Measurements from ENCODE around the gene FREM1.

DNA sequence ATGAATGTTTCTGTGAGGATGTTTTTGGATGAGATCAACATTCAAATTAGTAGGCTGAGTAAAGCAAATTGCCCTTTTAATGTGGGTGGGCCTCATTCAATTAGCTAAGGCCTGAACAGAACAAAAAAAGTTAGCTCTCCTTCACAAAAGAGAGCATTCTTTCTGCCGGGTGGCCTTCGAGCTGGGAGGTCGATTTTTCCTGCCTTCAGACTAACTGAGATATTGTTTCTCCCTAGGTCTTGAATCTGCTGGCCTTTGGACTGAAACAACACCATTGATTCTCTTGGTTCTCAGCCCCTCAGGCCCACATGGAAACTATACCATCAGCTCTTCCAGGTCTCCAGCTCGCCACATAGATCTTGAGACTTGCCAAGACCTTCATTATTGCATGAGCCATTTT is 29.1 kb upstream of the FREM1 start:
- no peak for TF ChIP-seq NFIC (IDR thresholded peaks at IDR 0.05)
- TF ChIP-seq, protein P1, sequence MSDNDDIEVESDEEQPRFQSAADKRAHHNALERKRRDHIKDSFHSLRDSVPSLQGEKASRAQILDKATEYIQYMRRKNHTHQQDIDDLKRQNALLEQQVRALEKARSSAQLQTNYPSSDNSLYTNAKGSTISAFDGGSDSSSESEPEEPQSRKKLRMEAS (IDR thresholded peaks at IDR 0.05) = no peak
- TF ChIP-seq RAD21 (IDR thresholded peaks at IDR 0.05; ENCODE audit: low read depth) = no peak
- TF ChIP-seq, protein P2, sequence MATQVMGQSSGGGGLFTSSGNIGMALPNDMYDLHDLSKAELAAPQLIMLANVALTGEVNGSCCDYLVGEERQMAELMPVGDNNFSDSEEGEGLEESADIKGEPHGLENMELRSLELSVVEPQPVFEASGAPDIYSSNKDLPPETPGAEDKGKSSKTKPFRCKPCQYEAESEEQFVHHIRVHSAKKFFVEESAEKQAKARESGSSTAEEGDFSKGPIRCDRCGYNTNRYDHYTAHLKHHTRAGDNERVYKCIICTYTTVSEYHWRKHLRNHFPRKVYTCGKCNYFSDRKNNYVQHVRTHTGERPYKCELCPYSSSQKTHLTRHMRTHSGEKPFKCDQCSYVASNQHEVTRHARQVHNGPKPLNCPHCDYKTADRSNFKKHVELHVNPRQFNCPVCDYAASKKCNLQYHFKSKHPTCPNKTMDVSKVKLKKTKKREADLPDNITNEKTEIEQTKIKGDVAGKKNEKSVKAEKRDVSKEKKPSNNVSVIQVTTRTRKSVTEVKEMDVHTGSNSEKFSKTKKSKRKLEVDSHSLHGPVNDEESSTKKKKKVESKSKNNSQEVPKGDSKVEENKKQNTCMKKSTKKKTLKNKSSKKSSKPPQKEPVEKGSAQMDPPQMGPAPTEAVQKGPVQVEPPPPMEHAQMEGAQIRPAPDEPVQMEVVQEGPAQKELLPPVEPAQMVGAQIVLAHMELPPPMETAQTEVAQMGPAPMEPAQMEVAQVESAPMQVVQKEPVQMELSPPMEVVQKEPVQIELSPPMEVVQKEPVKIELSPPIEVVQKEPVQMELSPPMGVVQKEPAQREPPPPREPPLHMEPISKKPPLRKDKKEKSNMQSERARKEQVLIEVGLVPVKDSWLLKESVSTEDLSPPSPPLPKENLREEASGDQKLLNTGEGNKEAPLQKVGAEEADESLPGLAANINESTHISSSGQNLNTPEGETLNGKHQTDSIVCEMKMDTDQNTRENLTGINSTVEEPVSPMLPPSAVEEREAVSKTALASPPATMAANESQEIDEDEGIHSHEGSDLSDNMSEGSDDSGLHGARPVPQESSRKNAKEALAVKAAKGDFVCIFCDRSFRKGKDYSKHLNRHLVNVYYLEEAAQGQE (IDR thresholded peaks at IDR 0.05; ENCODE audit: low read depth) = no peak
- no peak for TF ChIP-seq TEAD4 (IDR thresholded peaks at IDR 0.05)
- TF ChIP-seq CEBPB (IDR thresholded peaks at IDR 0.05) = no peak
- TF ChIP-seq, protein P3, sequence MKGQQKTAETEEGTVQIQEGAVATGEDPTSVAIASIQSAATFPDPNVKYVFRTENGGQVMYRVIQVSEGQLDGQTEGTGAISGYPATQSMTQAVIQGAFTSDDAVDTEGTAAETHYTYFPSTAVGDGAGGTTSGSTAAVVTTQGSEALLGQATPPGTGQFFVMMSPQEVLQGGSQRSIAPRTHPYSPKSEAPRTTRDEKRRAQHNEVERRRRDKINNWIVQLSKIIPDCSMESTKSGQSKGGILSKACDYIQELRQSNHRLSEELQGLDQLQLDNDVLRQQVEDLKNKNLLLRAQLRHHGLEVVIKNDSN (IDR thresholded peaks at IDR 0.05) = no peak
- TF ChIP-seq TAF1 (IDR thresholded peaks at IDR 0.05; ENCODE audit: low read depth) = no peak
- no peak for TF ChIP-seq YY1 (IDR thresholded peaks at IDR 0.05; ENCODE audit: low read depth)
- TF ChIP-seq TCF12 (IDR thresholded peaks at IDR 0.05; ENCODE audit: low read depth) = no peak
- TF ChIP-seq EP300 (IDR thresholded peaks at IDR 0.05; ENCODE audit: borderline replicate concordance) = no peak

Data from Ishikawa (cell line).